ENCODE results near the gene LRRC47.
A peak's percentile ranks its signal among the peaks of the same experiment; 100 is the strongest.
"Not testable (repeated sequence)": the region's sequence is repeated elsewhere in the genome, so short reads cannot be mapped to it uniquely, and the experiment has no call there.

The LRRC47 gene

DNA sequence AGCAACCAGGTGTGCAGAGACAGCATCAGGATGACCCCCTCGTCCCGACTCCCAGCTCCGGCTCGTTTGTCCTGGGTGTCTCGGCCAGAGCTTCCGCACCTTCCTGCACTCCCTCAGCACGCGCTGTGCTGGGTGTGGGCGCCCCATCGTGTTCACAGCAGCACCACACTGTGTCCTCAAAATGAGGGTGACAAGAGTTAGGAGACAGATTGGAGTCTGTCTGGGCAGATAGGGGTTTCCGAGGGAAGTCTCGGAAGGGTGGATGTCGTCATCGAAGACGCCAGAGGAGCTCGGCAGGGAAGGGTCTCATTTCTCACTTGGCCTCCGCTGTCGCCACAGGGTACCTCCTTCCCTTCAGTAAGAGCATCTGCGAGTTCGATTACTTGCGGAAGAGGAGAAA, 39.9 kb downstream of the LRRC47 start:
- H3K27ac ChIP-seq = no peak overlapping the region
- TF ChIP-seq, protein P1, sequence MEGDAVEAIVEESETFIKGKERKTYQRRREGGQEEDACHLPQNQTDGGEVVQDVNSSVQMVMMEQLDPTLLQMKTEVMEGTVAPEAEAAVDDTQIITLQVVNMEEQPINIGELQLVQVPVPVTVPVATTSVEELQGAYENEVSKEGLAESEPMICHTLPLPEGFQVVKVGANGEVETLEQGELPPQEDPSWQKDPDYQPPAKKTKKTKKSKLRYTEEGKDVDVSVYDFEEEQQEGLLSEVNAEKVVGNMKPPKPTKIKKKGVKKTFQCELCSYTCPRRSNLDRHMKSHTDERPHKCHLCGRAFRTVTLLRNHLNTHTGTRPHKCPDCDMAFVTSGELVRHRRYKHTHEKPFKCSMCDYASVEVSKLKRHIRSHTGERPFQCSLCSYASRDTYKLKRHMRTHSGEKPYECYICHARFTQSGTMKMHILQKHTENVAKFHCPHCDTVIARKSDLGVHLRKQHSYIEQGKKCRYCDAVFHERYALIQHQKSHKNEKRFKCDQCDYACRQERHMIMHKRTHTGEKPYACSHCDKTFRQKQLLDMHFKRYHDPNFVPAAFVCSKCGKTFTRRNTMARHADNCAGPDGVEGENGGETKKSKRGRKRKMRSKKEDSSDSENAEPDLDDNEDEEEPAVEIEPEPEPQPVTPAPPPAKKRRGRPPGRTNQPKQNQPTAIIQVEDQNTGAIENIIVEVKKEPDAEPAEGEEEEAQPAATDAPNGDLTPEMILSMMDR (conservative IDR thresholded peaks at IDR 0.05) = no peak

GRCh38 chr1:3753656-3754454, 42.4 kb downstream of the LRRC47 start:
- TF ChIP-seq, protein P1 (conservative IDR thresholded peaks at IDR 0.05) = no peak
- H3K27ac ChIP-seq = no peak overlapping the region

GRCh38 chr1:3752400-3752945, 43.8 kb downstream of the LRRC47 start, which contains the start of gene CCDC27:
Gene CCDC27 (plus strand): TSS chr1:3752450. CDS start chr1:3752482, 32 bp downstream.
- TF ChIP-seq, protein P1 (conservative IDR thresholded peaks at IDR 0.05) = no peak
- no peak within 1 kb of the TSS for H3K27ac ChIP-seq

DNA sequence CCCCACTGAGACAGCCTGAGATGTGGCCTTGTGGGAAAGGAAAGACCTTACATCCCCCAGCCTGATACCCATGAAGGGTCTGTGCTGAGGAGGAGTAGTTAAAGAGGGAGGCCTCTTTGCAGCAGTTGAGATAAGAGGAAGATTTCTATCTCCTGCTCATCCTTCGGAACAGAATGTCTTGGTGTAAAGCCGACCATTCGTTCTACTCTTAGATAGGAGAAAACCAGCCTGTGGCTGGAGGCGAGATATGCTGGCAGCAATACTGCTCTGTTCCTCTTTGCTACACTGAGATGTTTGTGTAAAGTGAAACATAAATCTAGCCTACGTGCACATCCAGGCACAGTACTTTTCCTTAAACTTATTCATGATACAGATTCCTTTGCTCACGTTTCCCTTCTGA, 45.6 kb downstream of the LRRC47 start:
- TF ChIP-seq, protein P1 (conservative IDR thresholded peaks at IDR 0.05) = no peak
- H3K27ac ChIP-seq = no peak overlapping the region

DNA sequence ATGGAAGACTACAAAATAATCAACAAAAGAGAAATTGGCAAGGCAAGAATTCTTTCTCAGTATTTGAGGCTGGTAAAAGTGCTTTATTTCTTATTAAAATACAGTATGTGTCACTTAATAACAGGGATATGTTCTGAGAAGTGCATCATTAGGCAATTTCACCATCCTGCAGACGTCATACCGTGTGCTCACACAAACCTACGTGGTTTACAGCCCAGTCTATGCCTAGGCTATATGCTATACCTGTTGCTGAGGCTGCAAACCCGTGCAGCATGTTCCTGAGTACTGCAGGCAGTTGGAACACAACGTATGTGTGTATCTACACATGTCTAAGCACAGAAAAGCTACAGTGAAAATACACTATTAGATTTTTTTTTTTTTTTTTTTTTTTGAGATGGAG, 46.8 kb downstream of the LRRC47 start:
- TF ChIP-seq, protein P1 (conservative IDR thresholded peaks at IDR 0.05) = no peak
- no peak overlapping the region for H3K27ac ChIP-seq

DNA sequence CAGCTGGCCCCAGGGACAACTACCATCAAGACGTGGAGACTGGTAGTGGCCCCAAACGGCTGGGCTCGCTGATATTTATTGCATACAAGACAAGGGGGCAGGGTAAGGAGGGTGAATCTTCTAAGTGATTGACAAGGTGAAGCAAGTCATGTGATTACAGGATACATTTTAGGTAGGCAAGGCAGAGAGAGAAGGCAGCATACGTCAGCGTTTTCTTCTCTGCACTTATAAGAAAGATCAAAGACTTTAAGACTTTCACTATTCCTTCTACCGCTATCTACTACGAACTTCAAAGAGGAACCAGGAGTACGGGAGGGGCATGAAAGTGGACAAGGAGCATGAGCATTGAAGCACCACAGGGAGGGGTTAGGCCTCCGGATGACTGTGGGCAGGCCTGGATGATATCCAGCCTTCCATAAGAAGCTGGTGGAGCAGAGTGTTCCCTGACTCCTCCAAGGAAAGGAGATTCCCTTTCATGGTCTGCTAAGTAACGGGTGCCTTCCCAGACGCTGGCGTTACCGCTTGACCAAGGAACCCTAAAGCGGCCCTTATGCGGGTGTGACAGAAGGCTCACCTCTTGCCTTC, 47.9 kb downstream of the LRRC47 start:
- H3K27ac ChIP-seq = not testable (repeated sequence)

DNA sequence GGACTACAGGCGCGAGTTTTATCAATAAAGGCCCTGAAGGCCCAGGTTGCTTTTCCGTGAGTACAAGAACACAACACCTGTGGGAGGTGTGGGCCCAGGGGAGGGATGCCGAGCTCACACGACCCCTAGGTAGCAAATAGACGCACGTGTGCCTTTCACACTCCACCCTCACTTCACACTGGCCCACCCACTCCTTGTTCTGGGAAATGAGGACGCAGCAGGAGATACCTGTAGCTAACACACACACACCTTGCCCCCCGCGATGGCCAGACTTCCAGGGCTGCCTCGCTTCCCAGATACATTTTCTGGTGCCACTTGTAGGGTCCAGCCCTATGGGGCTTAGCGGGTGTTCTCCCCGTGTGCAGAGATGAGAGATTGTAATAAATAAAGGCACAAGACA, 48.4 kb downstream of the LRRC47 start:
- peak overlapping the region; percentile 82 for H3K27ac ChIP-seq
- TF ChIP-seq, protein P1 (conservative IDR thresholded peaks at IDR 0.05) = no peak

DNA sequence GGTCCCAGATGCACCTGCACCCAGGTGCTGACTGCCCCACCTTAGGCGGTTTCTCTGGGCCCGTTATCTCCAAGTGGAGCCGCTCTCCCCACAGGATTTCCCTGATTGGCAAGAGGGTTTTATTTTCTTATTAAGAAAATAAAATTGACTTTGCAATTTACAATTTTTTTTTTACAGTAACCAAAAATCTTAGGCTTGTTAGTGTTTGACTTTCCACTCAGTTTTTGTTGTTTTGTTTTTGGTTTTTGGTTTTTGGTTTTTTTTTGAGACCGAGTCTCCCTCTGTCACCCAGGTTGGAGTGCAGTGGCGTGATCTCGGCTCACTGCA, 48.8 kb downstream of the LRRC47 start:
- H3K27ac ChIP-seq = peak overlapping the region; percentile 82
- TF ChIP-seq, protein P1 (conservative IDR thresholded peaks at IDR 0.05) = no peak
